Kidney epithelial cell (primary cell): ENCODE data around the gene FFAR4. TPM values are rescaled to one million over a fixed set of nuclear protein-coding genes. Genes with fewer than 3 reads are reported as not detected.

Experiments
- DNase-seq: peaks from one replicate; pipeline ENCODE4 v3.0.0-alpha.2; 2010; ENCODE audit warnings: low read depth
- H3K27me3 ChIP-seq: 2 replicates; pipeline ENCODE4 v1.6.0; 2011; ENCODE audit warnings: low read length; ENCODE audit not compliant: control insufficient read depth, insufficient read depth
- H3K36me3 ChIP-seq: 2 replicates; pipeline ENCODE4 v1.5.1; 2011; ENCODE audit warnings: low read length; ENCODE audit not compliant: control insufficient read depth, insufficient read depth
- H3K4me3 ChIP-seq: 2 replicates; pipeline ENCODE4 v1.5.1; 2011; ENCODE audit warnings: low read depth, mild to moderate bottlenecking, control low read depth, low read length
- CTCF ChIP-seq: IDR thresholded peaks from 2 replicates; pipeline ENCODE4 v1.5.1; 2011; ENCODE audit warnings: mild to moderate bottlenecking, moderate library complexity, low read length, control low read depth, inconsistent platforms; ENCODE audit not compliant: insufficient read depth, poor library complexity, severe bottlenecking
- total RNA-seq: library from RNA; depleted of rRNA; stranded (reverse); fragments of >200 nt; gene quantifications from 2 replicates; pipeline ENCODE4 v1.2.3, GENCODE V29; 2015

Gene FFAR4
- total RNA-seq, 1 donor from 2014 or later, result not detected

GRCh38 chr10:93567277-93568104, 1.0 kb downstream of the FFAR4 start:
- no peaks in the 10 kb centered on the region for H3K36me3 ChIP-seq
- DNase-seq, result no peak
- H3K27me3 ChIP-seq, result peaks cover 47% of the 10 kb centered on the region
- TF ChIP-seq CTCF, result no peak
- H3K4me3 ChIP-seq, result no peak overlapping the region

- DNase-seq, result no peak
- Histone ChIP-seq H3K36me3 (no peaks in the 10 kb centered on the region), H3K27me3 (peaks cover 52% of the 10 kb centered on the region), H3K4me3 (no peak overlapping the region)
- TF ChIP-seq CTCF, result no peak
These were observed 1.6 kb downstream of the FFAR4 start for GRCh38 chr10:93568105-93568390.

GRCh38 chr10:93570383-93570782, 3.9 kb downstream of the FFAR4 start:
- TF ChIP-seq CTCF, result no peak
- Histone ChIP-seq H3K27me3 (peaks cover 52% of the 10 kb centered on the region), H3K36me3 (no peaks in the 10 kb centered on the region), H3K4me3 (no peak overlapping the region)
- DNase-seq, result no peak

- DNase-seq, result no peak
- Histone ChIP-seq H3K36me3 (no peaks in the 10 kb centered on the region), H3K4me3 (no peak overlapping the region), H3K27me3 (peaks cover 36% of the 10 kb centered on the region)
- TF ChIP-seq CTCF, result no peak
These were observed 6.1 kb downstream of the FFAR4 start for GRCh38 chr10:93572606-93573005.

- Histone ChIP-seq H3K27me3 (peaks cover 29% of the 10 kb centered on the region), H3K36me3 (no peaks in the 10 kb centered on the region), H3K4me3 (no peak overlapping the region)
- no peak for TF ChIP-seq CTCF
- DNase-seq, result no peak
These were observed 6.8 kb downstream of the FFAR4 start for GRCh38 chr10:93573051-93573909.

- H3K27me3 ChIP-seq, result peaks cover 23% of the 10 kb centered on the region
- DNase-seq, result no peak
These were observed 7.5 kb downstream of the FFAR4 start for GRCh38 chr10:93573924-93574323.

More at GRCh38 chr10:93573924-93574323, 7.5 kb downstream of the FFAR4 start:
- no peak for TF ChIP-seq CTCF
- H3K36me3 ChIP-seq, result no peaks in the 10 kb centered on the region
- H3K4me3 ChIP-seq, result no peak overlapping the region
